WTC11 (cell line): Measurements from ENCODE around the gene CCDC167. TPM values are rescaled to one million over a fixed set of nuclear protein-coding genes. Genes with fewer than 3 reads are reported as not detected.

Experiments
- ATAC-seq: fragments of 200-7000 bp; cut with Tn5 transposase; 2 replicates; pipeline ENCODE4 v1.10.0; 2021; ENCODE audit warnings: mild to moderate bottlenecking, moderate library complexity
- CTCF ChIA-PET: fragments of 300-600 bp; sonication (Branson Sonifier 250); formaldehyde crosslinking; loops from one replicate; lab custom pipeline; 2021; ENCODE audit warnings: antibody characterized with exemption; lab: Charles Lee
- POLR2A ChIA-PET: fragments of 350-600 bp; sonication (Branson Sonifier 250); formaldehyde crosslinking; loops from one replicate; lab custom pipeline; 2021; ENCODE audit warnings: antibody characterized with exemption; lab: Charles Lee
- DNase-seq: peaks from one replicate; pipeline ENCODE4 v3.0.0; 2021; ENCODE audit warnings: low spot score
- H3K27ac Mint-ChIP-seq: 2 replicates; pipeline ENCODE4 v1.8.0; 2021; ENCODE audit warnings: mixed read lengths
- H3K27me3 Mint-ChIP-seq: 2 replicates; pipeline ENCODE4 v1.8.0; 2021; ENCODE audit warnings: low read depth, mild to moderate bottlenecking, moderate library complexity, mixed read lengths
- H3K36me3 Mint-ChIP-seq: 2 replicates; pipeline ENCODE4 v1.8.0; 2021; ENCODE audit warnings: mixed read lengths
- H3K4me1 Mint-ChIP-seq: 2 replicates; pipeline ENCODE4 v1.8.0; 2022; ENCODE audit warnings: mixed read lengths
- H3K4me3 Mint-ChIP-seq: 2 replicates; pipeline ENCODE4 v1.8.0; 2021; ENCODE audit warnings: mild to moderate bottlenecking, moderate library complexity, mixed read lengths
- H3K9me3 Mint-ChIP-seq: 2 replicates; pipeline ENCODE4 v1.8.0; 2021; ENCODE audit warnings: mixed read lengths
- AR ChIP-seq: fragments of 250-450 bp; sonication (Bioruptor Pico); IDR thresholded peaks from 2 replicates; pipeline ENCODE4 v1.9.0; 2021; ENCODE audit warnings: mild to moderate bottlenecking
- ATF1 ChIP-seq: sonication (generic); formaldehyde crosslinking; IDR thresholded peaks from 2 replicates; pipeline ENCODE4 v1.8.1; 2023; ENCODE audit warnings: mild to moderate bottlenecking, moderate library complexity, missing genetic modification reagents
- ATF3 ChIP-seq: sonication (generic); formaldehyde crosslinking; conservative IDR thresholded peaks from 2 replicates; pipeline ENCODE4 v1.8.1; 2022; ENCODE audit warnings: mild to moderate bottlenecking, missing genetic modification reagents
- ATF6 ChIP-seq: sonication (generic); formaldehyde crosslinking; IDR thresholded peaks from 2 replicates; pipeline ENCODE4 v1.8.1; 2023; ENCODE audit warnings: mild to moderate bottlenecking, missing genetic modification reagents
- CREM ChIP-seq: sonication (generic); formaldehyde crosslinking; IDR thresholded peaks from 2 replicates; pipeline ENCODE4 v1.8.1; 2022; ENCODE audit warnings: mild to moderate bottlenecking, missing genetic modification reagents, moderate library complexity
- E2F4 ChIP-seq: sonication (generic); formaldehyde crosslinking; IDR thresholded peaks from 2 replicates; pipeline ENCODE4 v1.8.1; 2022; ENCODE audit warnings: low read depth, mild to moderate bottlenecking, moderate library complexity, missing genetic modification reagents, borderline replicate concordance
- ESRRA ChIP-seq: sonication (generic); formaldehyde crosslinking; IDR thresholded peaks from 2 replicates; pipeline ENCODE4 v1.8.1; 2022; ENCODE audit warnings: mild to moderate bottlenecking, missing genetic modification reagents, borderline replicate concordance
- FOXK1 ChIP-seq: sonication (generic); formaldehyde crosslinking; IDR thresholded peaks from 2 replicates; pipeline ENCODE4 v1.8.0; 2022; ENCODE audit warnings: mild to moderate bottlenecking, moderate library complexity, missing genetic modification reagents
- FOXP1 ChIP-seq: sonication (generic); formaldehyde crosslinking; IDR thresholded peaks from 2 replicates; pipeline ENCODE4 v1.8.0; 2022; ENCODE audit warnings: missing genetic modification reagents, mild to moderate bottlenecking, moderate library complexity, borderline replicate concordance
- GABPB1 ChIP-seq: sonication (generic); formaldehyde crosslinking; IDR thresholded peaks from 2 replicates; pipeline ENCODE4 v1.8.1; 2023; ENCODE audit warnings: mild to moderate bottlenecking, missing genetic modification reagents
- GTF2I ChIP-seq: fragments of 250-450 bp; sonication (Bioruptor Pico); conservative IDR thresholded peaks from 2 replicates; pipeline ENCODE4 v1.4.0; 2021; ENCODE audit warnings: mild to moderate bottlenecking
- IRF1 ChIP-seq: sonication (generic); formaldehyde crosslinking; IDR thresholded peaks from 2 replicates; pipeline ENCODE4 v1.8.0; 2023; ENCODE audit warnings: missing genetic modification reagents
- MAX ChIP-seq: sonication (generic); formaldehyde crosslinking; IDR thresholded peaks from 2 replicates; pipeline ENCODE4 v1.8.0; 2022; ENCODE audit warnings: mild to moderate bottlenecking, missing genetic modification reagents
- MLX ChIP-seq: sonication (generic); formaldehyde crosslinking; IDR thresholded peaks from 2 replicates; pipeline ENCODE4 v1.8.1; 2023; ENCODE audit warnings: mild to moderate bottlenecking, missing genetic modification reagents, moderate library complexity
- MXD4 ChIP-seq: fragments of 250-450 bp; sonication (Bioruptor Pico); IDR thresholded peaks from 2 replicates; pipeline ENCODE4 v1.8.0; 2021; ENCODE audit warnings: mild to moderate bottlenecking, moderate library complexity, borderline replicate concordance
- MYBL2 ChIP-seq: sonication (generic); formaldehyde crosslinking; IDR thresholded peaks from 2 replicates; pipeline ENCODE4 v1.8.1; 2023; ENCODE audit warnings: mild to moderate bottlenecking, moderate library complexity, missing genetic modification reagents
- NR2C2 ChIP-seq: sonication (generic); formaldehyde crosslinking; IDR thresholded peaks from 2 replicates; pipeline ENCODE4 v1.8.0; 2022; ENCODE audit warnings: mild to moderate bottlenecking, missing genetic modification reagents
- NR3C1 ChIP-seq: sonication (generic); formaldehyde crosslinking; conservative IDR thresholded peaks from 2 replicates; pipeline ENCODE4 v1.8.1; 2023; ENCODE audit warnings: low read depth, mild to moderate bottlenecking, missing genetic modification reagents
- OVOL2 ChIP-seq: fragments of 250-450 bp; sonication (Bioruptor Pico); IDR thresholded peaks from 2 replicates; pipeline ENCODE4 v1.9.0; 2021; ENCODE audit warnings: mild to moderate bottlenecking, borderline replicate concordance
- PREB ChIP-seq: sonication (generic); formaldehyde crosslinking; IDR thresholded peaks from 2 replicates; pipeline ENCODE4 v1.8.1; 2022; ENCODE audit warnings: mild to moderate bottlenecking, missing genetic modification reagents, moderate library complexity, borderline replicate concordance
- SMAD3 ChIP-seq: sonication (generic); formaldehyde crosslinking; IDR thresholded peaks from 2 replicates; pipeline ENCODE4 v1.8.0; 2022; ENCODE audit warnings: missing genetic modification reagents, mild to moderate bottlenecking, borderline replicate concordance
- SP1 ChIP-seq: sonication (generic); formaldehyde crosslinking; conservative IDR thresholded peaks from 2 replicates; pipeline ENCODE4 v1.8.1; 2022; ENCODE audit warnings: missing genetic modification reagents
- TEAD1 ChIP-seq: sonication (generic); formaldehyde crosslinking; IDR thresholded peaks from 2 replicates; pipeline ENCODE4 v1.8.0; 2022; ENCODE audit warnings: mild to moderate bottlenecking, missing genetic modification reagents
- ZMAT4 ChIP-seq: fragments of 250-450 bp; sonication (Bioruptor Pico); IDR thresholded peaks from 2 replicates; pipeline ENCODE4 v1.9.0; 2021; ENCODE audit warnings: mild to moderate bottlenecking
- ZNF138 ChIP-seq: sonication (generic); formaldehyde crosslinking; conservative IDR thresholded peaks from 2 replicates; pipeline ENCODE4 v1.8.1; 2022; ENCODE audit warnings: mild to moderate bottlenecking, moderate library complexity, missing genetic modification reagents
- ZNF416 ChIP-seq: fragments of 250-450 bp; sonication (Bioruptor Pico); IDR thresholded peaks from 2 replicates; pipeline ENCODE4 v1.9.0; 2021; ENCODE audit warnings: mild to moderate bottlenecking, inconsistent platforms
- total RNA-seq: library from RNA; stranded (reverse); gene quantifications from 3 replicates; pipeline ENCODE4 v1.2.3, GENCODE V29; 2021

The CCDC167 gene
- total RNA-seq, 1 experiment from 2014 or later = 19.1 TPM

GRCh38 chr6:37519461-37519860 is 19.8 kb upstream of the CCDC167 start:
- H3K4me1 Mint-ChIP-seq = peaks cover 30% of the 10 kb centered on the region
- H3K4me3 Mint-ChIP-seq = no peak overlapping the region
- DNase-seq (no peak), ATAC-seq (no peak)
- CTCF ChIA-PET = interaction anchor here (0.6 kb wide), 1 partner anchor 25 kb away, joined by 3 read pairs; no protein-coding TSS in a partner anchor
- POLR2A ChIA-PET = no interaction called here
- H3K36me3 Mint-ChIP-seq = no peaks in the 10 kb centered on the region
- no peak overlapping the region for H3K27ac Mint-ChIP-seq
- no peak for TF ChIP-seq FOXK1
- TF ChIP-seq NR2C2 (CRISPR knock-in tag) = no peak
- TF ChIP-seq SMAD3 (CRISPR knock-in tag) = no peak
- TF ChIP-seq GTF2I (CRISPR knock-in tag) = no peak
- no peak for TF ChIP-seq FOXP1 (CRISPR knock-in tag)
- TF ChIP-seq CREM (CRISPR knock-in tag) = no peak
- TF ChIP-seq NR3C1 = no peak
- no peak for TF ChIP-seq AR (CRISPR knock-in tag)
- no peak for TF ChIP-seq PREB (CRISPR knock-in tag)
- TF ChIP-seq ZMAT4 (CRISPR knock-in tag) = no peak
- TF ChIP-seq MLX = no peak
- no peak for TF ChIP-seq ATF6 (CRISPR knock-in tag)
- H3K27me3 Mint-ChIP-seq = peaks cover 12% of the 10 kb centered on the region
- 0 out of 2 replicates have a peak, but pooled peaks cover 6% of the 10 kb centered on the region for H3K9me3 Mint-ChIP-seq

- Mint-ChIP-seq H3K4me3 (no peak overlapping the region), H3K9me3 (0 out of 2 replicates have a peak, but pooled peaks cover 6% of the 10 kb centered on the region), H3K27me3 (peaks cover 25% of the 10 kb centered on the region), H3K36me3 (no peaks in the 10 kb centered on the region), H3K27ac (no peak overlapping the region), H3K4me1 (peaks cover 43% of the 10 kb centered on the region)
- no peak for DNase-seq
- ChIA-PET POLR2A (no interaction called here), CTCF (interaction anchor here (0.6 to 0.7 kb wide), 2 partner anchors 48 to 153 kb away, joined by 3 read pairs; no protein-coding TSS in a partner anchor)
- ATAC-seq = no peak
- TF ChIP-seq TEAD1 (no peak), SP1 (no peak), GABPB1 (CRISPR knock-in tag) (no peak), ZNF416 (CRISPR knock-in tag) (no peak), MXD4 (CRISPR knock-in tag) (no peak), OVOL2 (CRISPR knock-in tag) (no peak), FOXP1 (CRISPR knock-in tag) (no peak), E2F4 (CRISPR knock-in tag) (no peak), IRF1 (CRISPR knock-in tag) (no peak), MYBL2 (CRISPR knock-in tag) (no peak), MLX (no peak), MAX (CRISPR knock-in tag) (no peak), SMAD3 (CRISPR knock-in tag) (no peak), ATF3 (no peak), ESRRA (CRISPR knock-in tag) (no peak), ZNF138 (CRISPR knock-in tag) (no peak), ATF1 (CRISPR knock-in tag) (no peak)
These were observed 18.4 kb upstream of the CCDC167 start for GRCh38 chr6:37518116-37518515.
